ENCODE results near the gene DNAJB5. TPM values are rescaled to one million over a fixed set of nuclear protein-coding genes. Genes with fewer than 3 reads are reported as not detected.
A peak's percentile ranks its signal among the peaks of the same experiment; 100 is the strongest.

DNAJB5 gene
- total RNA-seq, 1 donor from 2014 or later = 27.3 TPM

GRCh38 chr9:34993502-34994259 lies 4.1 kb downstream of the DNAJB5 start:
- peaks cover 9% of the 10 kb centered on the region for H4K20me1 ChIP-seq (ENCODE audit: insufficient read depth, low read length)
- H3K27me3 Mint-ChIP-seq (ENCODE audit: low read depth, unreplicated experiment) = no peaks in the 10 kb centered on the region
- H2AFZ ChIP-seq (ENCODE audit: low read depth, low read length) = peak overlapping the region; percentile 12
- H3K4me1 ChIP-seq (ENCODE audit: insufficient read depth, low read length) = peaks cover 61% of the 10 kb centered on the region
- FAIRE-seq (no peak), DNase-seq (ENCODE audit: low read depth) (peak; percentile 73)
- peaks cover 24% of the 10 kb centered on the region for H3K36me3 Mint-ChIP-seq (ENCODE audit: low read depth, unreplicated experiment)
- H3K79me2 ChIP-seq (ENCODE audit: insufficient read depth, low read length) = no peaks in the 10 kb centered on the region
- H3K9me3 ChIP-seq (ENCODE audit: insufficient read depth, low read depth, low read length) = no peaks in the 10 kb centered on the region
- H3K27me3 ChIP-seq (ENCODE audit: insufficient read depth, low read length) = no peaks in the 10 kb centered on the region
- peak overlapping the region; percentile 21 for H3K4me3 Mint-ChIP-seq (ENCODE audit: unreplicated experiment)
- peak overlapping the region; percentile 92 for H3K27ac Mint-ChIP-seq (ENCODE audit: unreplicated experiment)
- peak overlapping the region; percentile 76 for H3K4me2 ChIP-seq (ENCODE audit: low read length)
- peaks cover 62% of the 10 kb centered on the region for H3K4me1 Mint-ChIP-seq (ENCODE audit: low read depth, unreplicated experiment)
- no peak overlapping the region for H3K4me3 ChIP-seq (ENCODE audit: insufficient read depth, low read depth, low read length)
- TF ChIP-seq CTCF (IDR thresholded peaks at IDR 0.05; ENCODE audit: insufficient read depth, low read depth, low read length) = no peak
- no peak for TF ChIP-seq EZH2 (IDR thresholded peaks at IDR 0.05; ENCODE audit: insufficient read depth, low read length)
- peak overlapping the region; percentile 92 for H3K27ac ChIP-seq (ENCODE audit: low read depth, low read length)
- peaks cover 7% of the 10 kb centered on the region for H3K36me3 ChIP-seq (ENCODE audit: insufficient read depth, low read length)
- peak overlapping the region; percentile 72 for H3K9ac ChIP-seq (ENCODE audit: low read length)
- H3K9me3 Mint-ChIP-seq (ENCODE audit: unreplicated experiment) = no peaks in the 10 kb centered on the region

GRCh38 chr9:34994260-34994899 lies 4.8 kb downstream of the DNAJB5 start:
- Mint-ChIP-seq H3K36me3 (ENCODE audit: low read depth, unreplicated experiment) (peaks cover 24% of the 10 kb centered on the region), H3K9me3 (ENCODE audit: unreplicated experiment) (no peaks in the 10 kb centered on the region), H3K27me3 (ENCODE audit: low read depth, unreplicated experiment) (no peaks in the 10 kb centered on the region), H3K4me1 (ENCODE audit: low read depth, unreplicated experiment) (peaks cover 62% of the 10 kb centered on the region), H3K4me3 (ENCODE audit: unreplicated experiment) (peak overlapping the region; percentile 62), H3K27ac (ENCODE audit: unreplicated experiment) (peak overlapping the region; percentile 92)
- Histone ChIP-seq H3K4me3 (ENCODE audit: insufficient read depth, low read depth, low read length) (no peak overlapping the region), H3K36me3 (ENCODE audit: insufficient read depth, low read length) (peaks cover 7% of the 10 kb centered on the region), H3K4me1 (ENCODE audit: insufficient read depth, low read length) (peaks cover 57% of the 10 kb centered on the region), H3K4me2 (ENCODE audit: low read length) (peak overlapping the region; percentile 76), H4K20me1 (ENCODE audit: insufficient read depth, low read length) (peaks cover 9% of the 10 kb centered on the region), H3K9me3 (ENCODE audit: insufficient read depth, low read depth, low read length) (no peaks in the 10 kb centered on the region), H3K27ac (ENCODE audit: low read depth, low read length) (peak overlapping the region; percentile 92), H3K9ac (ENCODE audit: low read length) (peak overlapping the region; percentile 72), H2AFZ (ENCODE audit: low read depth, low read length) (no peak overlapping the region), H3K27me3 (ENCODE audit: insufficient read depth, low read length) (no peaks in the 10 kb centered on the region), H3K79me2 (ENCODE audit: insufficient read depth, low read length) (no peaks in the 10 kb centered on the region)
- DNase-seq (ENCODE audit: low read depth) = peak; percentile 36
- peak; percentile 50 for FAIRE-seq
- TF ChIP-seq EZH2 (IDR thresholded peaks at IDR 0.05; ENCODE audit: insufficient read depth, low read length) = no peak
- peak; percentile 65 for TF ChIP-seq CTCF (IDR thresholded peaks at IDR 0.05; ENCODE audit: insufficient read depth, low read depth, low read length)
